GM12873 (cell line): ENCODE results near the gene XCL2.
"Not testable (repeated sequence)": the region's sequence is repeated elsewhere in the genome, so short reads cannot be mapped to it uniquely, and the experiment has no call there.

ENCODE experiments used
- TF ChIP-seq, protein P1 (sequence below): IDR thresholded peaks from 2 replicates; pipeline ENCODE4 v1.5.1; 2012; ENCODE audit warnings: low read depth, mild to moderate bottlenecking, moderate library complexity, low read length, control low read depth; ENCODE audit not compliant: insufficient read depth; ENCODE audit errors: missing control alignments

The XCL2 gene, protein sequence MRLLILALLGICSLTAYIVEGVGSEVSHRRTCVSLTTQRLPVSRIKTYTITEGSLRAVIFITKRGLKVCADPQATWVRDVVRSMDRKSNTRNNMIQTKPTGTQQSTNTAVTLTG

GRCh38 chr1:168543840-168544498 lies at the start of gene XCL2:
TSS of gene XCL2 (minus strand) at chr1:168543997. CDS start at chr1:168543964, 33 bp downstream.
- TF ChIP-seq, protein P1, sequence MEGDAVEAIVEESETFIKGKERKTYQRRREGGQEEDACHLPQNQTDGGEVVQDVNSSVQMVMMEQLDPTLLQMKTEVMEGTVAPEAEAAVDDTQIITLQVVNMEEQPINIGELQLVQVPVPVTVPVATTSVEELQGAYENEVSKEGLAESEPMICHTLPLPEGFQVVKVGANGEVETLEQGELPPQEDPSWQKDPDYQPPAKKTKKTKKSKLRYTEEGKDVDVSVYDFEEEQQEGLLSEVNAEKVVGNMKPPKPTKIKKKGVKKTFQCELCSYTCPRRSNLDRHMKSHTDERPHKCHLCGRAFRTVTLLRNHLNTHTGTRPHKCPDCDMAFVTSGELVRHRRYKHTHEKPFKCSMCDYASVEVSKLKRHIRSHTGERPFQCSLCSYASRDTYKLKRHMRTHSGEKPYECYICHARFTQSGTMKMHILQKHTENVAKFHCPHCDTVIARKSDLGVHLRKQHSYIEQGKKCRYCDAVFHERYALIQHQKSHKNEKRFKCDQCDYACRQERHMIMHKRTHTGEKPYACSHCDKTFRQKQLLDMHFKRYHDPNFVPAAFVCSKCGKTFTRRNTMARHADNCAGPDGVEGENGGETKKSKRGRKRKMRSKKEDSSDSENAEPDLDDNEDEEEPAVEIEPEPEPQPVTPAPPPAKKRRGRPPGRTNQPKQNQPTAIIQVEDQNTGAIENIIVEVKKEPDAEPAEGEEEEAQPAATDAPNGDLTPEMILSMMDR, result not testable (repeated sequence)

DNA sequence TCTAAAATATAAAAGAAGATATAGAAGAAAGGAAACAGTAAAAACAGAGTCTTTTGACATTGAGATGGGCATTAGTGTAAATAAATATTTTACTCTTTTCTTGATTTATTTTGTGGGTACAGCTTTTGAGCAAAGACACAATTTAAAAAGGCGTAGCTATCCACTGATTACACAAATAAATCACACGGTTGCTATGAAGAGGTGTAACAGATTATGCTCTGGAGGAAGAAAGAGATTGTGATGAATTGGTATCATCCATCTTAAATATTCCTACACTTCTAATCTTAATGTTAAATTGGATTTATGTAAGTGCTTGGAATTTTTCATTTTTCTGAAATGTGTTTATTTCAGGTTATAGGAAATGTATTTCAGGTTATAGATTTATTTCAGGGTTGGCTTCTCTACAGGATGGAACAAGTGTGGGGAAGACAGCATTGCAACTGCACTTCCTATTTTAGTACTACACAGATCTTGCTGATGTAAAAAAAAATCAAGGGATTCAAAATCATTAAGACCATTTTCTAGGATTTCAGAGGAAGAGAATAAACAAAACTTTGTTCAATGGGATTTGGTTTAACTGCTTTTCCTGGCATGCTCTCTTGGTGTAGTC lies 47.9 kb upstream of the XCL2 start:
- TF ChIP-seq, protein P1, result no peak

DNA sequence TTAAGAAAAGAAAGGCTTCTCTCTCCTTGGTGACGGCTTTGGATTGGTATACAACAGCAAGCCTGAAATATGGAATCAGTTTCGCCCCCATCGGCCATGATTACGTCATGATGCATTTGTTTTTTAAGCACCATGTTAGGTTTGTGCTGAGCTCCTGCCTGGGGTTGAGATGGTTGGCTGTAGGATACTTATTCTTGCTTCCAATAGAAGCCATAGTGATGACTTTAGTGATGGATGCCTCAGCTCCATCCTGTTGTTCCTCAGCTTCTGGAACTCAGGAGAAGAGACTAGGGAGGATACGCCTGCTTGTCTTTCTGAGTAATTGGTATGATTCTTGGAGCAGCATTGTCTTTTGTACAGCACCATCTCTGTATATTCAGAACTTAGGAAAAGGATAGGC lies 47.3 kb upstream of the XCL2 start:
- TF ChIP-seq, protein P1, result no peak

DNA sequence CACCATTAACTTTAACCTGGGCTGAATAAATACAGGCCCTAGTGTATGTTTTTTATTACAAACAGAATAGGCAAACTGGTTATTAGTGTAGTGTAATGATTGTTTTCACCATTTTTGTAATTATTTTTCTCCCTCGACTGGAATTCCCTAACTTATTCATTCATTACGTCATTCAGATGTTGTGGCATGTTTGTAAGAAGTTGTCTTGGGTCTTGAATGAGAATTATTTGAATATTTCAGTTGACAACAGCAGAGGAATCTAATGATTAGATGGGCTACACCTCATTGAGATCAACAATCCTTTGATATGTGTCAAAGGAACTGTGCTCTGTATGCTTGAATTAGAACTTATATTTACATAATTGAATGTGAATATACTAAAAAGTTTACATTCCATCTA lies 45.4 kb upstream of the XCL2 start:
- TF ChIP-seq, protein P1, result no peak

- TF ChIP-seq, protein P1, result no peak
Measured at GRCh38 chr1:168585937-168586336, 42.1 kb upstream of the XCL2 start.

GRCh38 chr1:168585191-168585590 lies 41.4 kb upstream of the XCL2 start:
- TF ChIP-seq, protein P1, result no peak

DNA sequence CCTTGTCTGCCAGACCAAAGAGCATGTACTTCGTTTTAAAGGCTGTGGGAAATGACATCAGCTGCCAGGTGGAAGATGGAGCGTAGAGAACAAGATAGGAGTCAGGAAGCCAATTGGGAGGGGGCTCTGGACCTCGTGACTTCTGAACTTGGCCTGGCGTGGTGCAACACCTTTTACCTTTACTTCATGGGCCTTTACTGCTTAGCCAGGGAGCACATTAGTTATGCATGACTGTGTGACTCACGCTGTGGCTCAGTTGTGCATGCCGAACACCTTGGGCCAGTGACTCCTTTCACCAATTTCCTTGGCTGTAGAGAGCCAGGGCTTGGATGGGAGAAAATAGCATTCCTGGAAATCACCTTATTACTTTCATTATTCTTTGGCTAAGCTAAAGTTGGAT lies 39.8 kb upstream of the XCL2 start:
- TF ChIP-seq, protein P1, result no peak
